HG03565 (cell line): ENCODE measurements around the gene LIPE.
"Not testable (repeated sequence)": the region's sequence is repeated elsewhere in the genome, so short reads cannot be mapped to it uniquely, and the experiment has no call there.

ENCODE experiments used
- ATAC-seq: cut with Tn5 transposase; IDR thresholded peaks from one replicate; pipeline ENCODE4 v1.9.1; 2021; ENCODE audit warnings: mild to moderate bottlenecking, moderate library complexity; ENCODE audit not compliant: unreplicated experiment

Gene LIPE

GRCh38 chr19:42427313-42427712 is at the start of gene LIPE:
Gene LIPE, minus strand, starts transcription at chr19:42427388. Its CDS starts 239 bp downstream, at chr19:42427149.
- no peak for ATAC-seq

- ATAC-seq: no peak
These were observed 48.2 kb upstream of the LIPE start for GRCh38 chr19:42475366-42475765.

- no peak for ATAC-seq
These were observed 47.6 kb upstream of the LIPE start for GRCh38 chr19:42474743-42475142.

GRCh38 chr19:42473686-42474085 is 46.5 kb upstream of the LIPE start:
- ATAC-seq: no peak

- ATAC-seq: no peak
These were observed 45.4 kb upstream of the LIPE start for GRCh38 chr19:42472402-42473147.

GRCh38 chr19:42471554-42472249 is 44.5 kb upstream of the LIPE start:
- no peak for ATAC-seq

GRCh38 chr19:42469311-42470235 is 42.4 kb upstream of the LIPE start:
- ATAC-seq: no peak

- no peak for ATAC-seq
These were observed 41.1 kb upstream of the LIPE start for GRCh38 chr19:42468273-42468796.

GRCh38 chr19:42467183-42467760 is 40.1 kb upstream of the LIPE start:
- no peak for ATAC-seq

GRCh38 chr19:42466521-42467182 is 39.5 kb upstream of the LIPE start:
- ATAC-seq: no peak

GRCh38 chr19:42465827-42466280 is 38.7 kb upstream of the LIPE start:
- ATAC-seq: peak; percentile 84

- no peak for ATAC-seq
These were observed 34.6 kb upstream of the LIPE start for GRCh38 chr19:42461700-42462324.

- not testable (repeated sequence) for ATAC-seq
These were observed 34.0 kb upstream of the LIPE start for GRCh38 chr19:42461231-42461630.

GRCh38 chr19:42459926-42460325 is 32.7 kb upstream of the LIPE start:
- ATAC-seq: no peak

- no peak for ATAC-seq
These were observed 28.5 kb upstream of the LIPE start for GRCh38 chr19:42455621-42456081.

GRCh38 chr19:42455086-42455485 is 27.9 kb upstream of the LIPE start:
- no peak for ATAC-seq

- ATAC-seq: no peak
These were observed 25.4 kb upstream of the LIPE start for GRCh38 chr19:42452590-42452989.

GRCh38 chr19:42450314-42450934 is 23.2 kb upstream of the LIPE start:
- peak; percentile 86 for ATAC-seq

GRCh38 chr19:42448306-42448705 is 21.1 kb upstream of the LIPE start:
- not testable (repeated sequence) for ATAC-seq
